Stomach (tissue), 9 donors: ENCODE data around the gene SSH2. TPM values are rescaled to one million over a fixed set of nuclear protein-coding genes. Genes with fewer than 3 reads are reported as not detected.
A peak's percentile ranks its signal among the peaks of the same experiment; 100 is the strongest.

Experiments used
- DNase-seq, 2 donors: peaks; one replicate each; pipeline versions ENCODE4 v3.0.0 to v3.0.0-alpha.2; 2013 to 2019
- H3K27ac ChIP-seq, 5 donors: fragments of 200-600 bp in 4 of 5; sonication (generic) in 4 of 5; one replicate each; pipeline ENCODE4 v1.5.1; 2013 to 2019; ENCODE audit warnings: mild to moderate bottlenecking in 1 of 5, moderate library complexity in 1 of 5
- H3K27me3 ChIP-seq, 3 donors: fragments of 200-600 bp; sonication (generic); one replicate each; pipeline ENCODE4 v1.5.1; 2017 to 2019; ENCODE audit warnings: mixed run types in 1 of 3
- H3K36me3 ChIP-seq, 4 donors: fragments of 200-600 bp; sonication (generic); 1 replicate in 3 of 4; 2 replicates in 1 of 4; pipeline ENCODE4 v1.5.1; 2016 to 2019
- H3K4me1 ChIP-seq, 4 donors: fragments of 200-600 bp; sonication (generic); one replicate each; pipeline ENCODE4 v1.5.1; 2016 to 2019
- H3K4me3 ChIP-seq, 4 donors: fragments of 200-600 bp; sonication (generic) in 3 of 4; one replicate each; pipeline ENCODE4 v1.5.1; 2016 to 2019; ENCODE audit warnings: mild to moderate bottlenecking in 1 of 4
- H3K9me3 ChIP-seq, 4 donors: fragments of 200-600 bp; sonication (generic); one replicate each; pipeline ENCODE4 v1.5.1; 2016 to 2019
- EP300 ChIP-seq: sonication (generic); formaldehyde crosslinking; IDR thresholded peaks from one replicate; pipeline ENCODE4 v1.6.1; 2017; ENCODE audit warnings: antibody characterized with exemption
- POLR2A ChIP-seq, 4 donors: fragments of 450-650 bp; IDR thresholded peaks; one replicate each; pipeline ENCODE4 v1.6.1; 2016; ENCODE audit warnings: antibody characterized with exemption in 4 of 4, control low read depth in 2 of 4, mild to moderate bottlenecking in 1 of 4, moderate library complexity in 1 of 4
- POLR2AphosphoS5 ChIP-seq, 3 donors: sonication (generic); formaldehyde crosslinking; IDR thresholded peaks; one replicate each; pipeline ENCODE4 v1.6.1; 2016; ENCODE audit warnings: antibody characterized with exemption in 3 of 3
- WGBS, 5 donors: extraction: QIAGEN DNeasy Blood & Tissue Kit in 3 of 5; methylation state at CpG; one replicate each; pipeline versions ENCODE4 v1.1.5 to v1.1.7; 2013 to 2018; 5-methylcytosine and 5-hydroxymethylcytosine counted together
- intact Hi-C: fragments of 100-400 bp; cut with DNase I; formaldehyde crosslinking; loops from one replicate; pipeline ENCODE4 v1.15.1; 2023; ENCODE audit warnings: low total_unique reads
- polyA plus RNA-seq, 3 donors: library from polyadenylated mRNA; stranded (reverse); fragments of 200-250 nt; gene quantifications; one replicate each; pipeline ENCODE4 v1.2.3, GENCODE V29; 2013
- total RNA-seq, 5 donors: library from RNA; depleted of rRNA; stranded (reverse); fragments of >200 nt; gene quantifications; one replicate each; pipeline versions ENCODE4 v1.1.0 to v1.2.3, GENCODE V29; 2014 to 2016
- TF ChIP-seq, protein P1 (sequence below), 7 experiments: fragments of 450-650 bp in 4 of 7; fragments of 200-600 bp in 3 of 7; sonication (generic) in 3 of 7; IDR thresholded peaks; one replicate each; pipeline ENCODE4 v1.5.1; 2016 to 2019; ENCODE audit warnings: antibody characterized with exemption in 7 of 7, control low read depth in 2 of 7, mild to moderate bottlenecking in 1 of 7
- donor health status: healthy with polysubstance abuse.
- donor health status: Bipolar disorder and iron deficiency.
- donor health status: healthy.

SSH2 gene
- total and polyA plus RNA-seq, 8 donors, result 7.8 to 44.9 (median 24.1) TPM

DNA sequence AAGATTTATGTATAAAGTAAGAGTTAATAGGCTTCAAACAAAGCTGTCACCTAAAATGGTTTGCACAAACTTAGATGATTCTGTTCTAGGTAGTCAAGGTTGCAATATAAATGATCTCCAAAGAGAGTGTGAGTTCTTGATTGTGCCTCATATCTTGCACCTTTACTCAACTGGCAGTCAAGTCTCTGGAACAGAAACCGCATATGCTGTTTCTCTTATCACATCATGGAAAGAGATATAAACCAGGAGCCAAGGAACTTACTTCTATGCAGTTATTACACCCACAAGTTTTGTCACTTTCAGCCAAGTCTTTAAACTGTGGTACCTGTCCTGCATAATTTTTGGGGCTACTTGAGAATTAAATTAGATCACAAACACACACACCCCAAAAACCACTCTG, 5.2 kb downstream of the SSH2 start:
- Histone ChIP-seq H3K4me1 (peaks cover 4 to 52% (median 21%) of the 10 kb centered on the region in 4 donors), H3K27me3 (no peaks in the 10 kb centered on the region), H3K4me3 (no peak overlapping the region), H3K9me3 (no peaks in the 10 kb centered on the region), H3K36me3 (no peaks in the 10 kb centered on the region), H3K27ac (no peak overlapping the region)
- TF ChIP-seq POLR2A (IDR thresholded peaks at IDR 0.05), result no peak
- TF ChIP-seq POLR2AphosphoS5 (IDR thresholded peaks at IDR 0.05), result peak in 1 of 3 donors; percentile 38
- TF ChIP-seq, protein P1, sequence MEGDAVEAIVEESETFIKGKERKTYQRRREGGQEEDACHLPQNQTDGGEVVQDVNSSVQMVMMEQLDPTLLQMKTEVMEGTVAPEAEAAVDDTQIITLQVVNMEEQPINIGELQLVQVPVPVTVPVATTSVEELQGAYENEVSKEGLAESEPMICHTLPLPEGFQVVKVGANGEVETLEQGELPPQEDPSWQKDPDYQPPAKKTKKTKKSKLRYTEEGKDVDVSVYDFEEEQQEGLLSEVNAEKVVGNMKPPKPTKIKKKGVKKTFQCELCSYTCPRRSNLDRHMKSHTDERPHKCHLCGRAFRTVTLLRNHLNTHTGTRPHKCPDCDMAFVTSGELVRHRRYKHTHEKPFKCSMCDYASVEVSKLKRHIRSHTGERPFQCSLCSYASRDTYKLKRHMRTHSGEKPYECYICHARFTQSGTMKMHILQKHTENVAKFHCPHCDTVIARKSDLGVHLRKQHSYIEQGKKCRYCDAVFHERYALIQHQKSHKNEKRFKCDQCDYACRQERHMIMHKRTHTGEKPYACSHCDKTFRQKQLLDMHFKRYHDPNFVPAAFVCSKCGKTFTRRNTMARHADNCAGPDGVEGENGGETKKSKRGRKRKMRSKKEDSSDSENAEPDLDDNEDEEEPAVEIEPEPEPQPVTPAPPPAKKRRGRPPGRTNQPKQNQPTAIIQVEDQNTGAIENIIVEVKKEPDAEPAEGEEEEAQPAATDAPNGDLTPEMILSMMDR (IDR thresholded peaks at IDR 0.05), result no peak
- no peak for TF ChIP-seq EP300
- WGBS, 5 donors, result 19 to 58% (median 48%) methylated on average over 1 of the region's 1 CpG
- DNase-seq, result no peak
- intact Hi-C loops, result no loop called here

DNA sequence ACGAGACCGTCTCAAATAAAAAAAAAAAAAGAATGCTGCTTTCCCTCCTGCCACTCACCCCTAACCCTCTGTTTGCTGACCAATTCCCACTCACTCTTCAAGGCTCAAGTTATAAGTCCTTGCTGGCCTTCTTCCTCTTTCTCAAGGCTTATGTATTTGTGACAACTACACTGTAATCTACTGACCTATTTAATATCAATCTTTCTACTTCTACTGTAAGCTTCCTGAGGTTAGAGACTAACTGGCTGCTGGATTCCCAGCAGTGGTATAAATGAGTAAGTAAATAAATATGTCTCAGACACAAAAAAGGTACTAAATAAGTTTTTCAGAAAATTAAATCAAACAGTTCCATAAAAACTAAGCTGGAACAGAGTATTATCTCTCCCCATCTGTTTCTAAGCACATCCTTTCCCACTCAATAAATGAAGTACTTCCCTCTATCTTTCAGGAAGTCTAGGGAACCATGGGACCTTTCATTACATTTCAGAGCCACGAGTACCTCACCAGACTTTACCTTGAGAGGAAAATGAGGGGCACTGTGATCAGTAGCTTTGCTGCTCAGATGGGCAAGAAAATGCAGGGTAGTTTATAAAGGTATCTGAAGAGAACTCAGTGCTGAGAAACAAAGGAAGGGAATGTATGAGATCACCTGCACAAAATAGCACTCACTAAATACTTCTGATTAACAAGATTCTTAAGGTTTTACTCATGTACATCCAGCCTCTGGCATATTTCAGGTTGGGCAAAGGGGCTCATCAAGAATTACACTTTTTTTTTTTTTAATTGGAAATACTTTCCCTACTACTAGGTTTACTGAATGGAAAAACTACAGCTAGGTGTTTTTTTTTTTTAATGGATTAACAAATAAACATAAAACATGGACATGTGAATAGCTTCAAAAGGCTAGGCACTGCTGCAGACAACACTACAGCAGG, 10.8 kb downstream of the SSH2 start:
- H3K27ac ChIP-seq, result no peak overlapping the region
- peaks cover 0 to under 1% (median under 1%) of the 10 kb centered on the region in 4 donors for H3K36me3 ChIP-seq
- WGBS, 5 donors, result 58 to 72% (median 68%) methylated on average over 3 of the region's 3 CpGs
- no peak overlapping the region for H3K4me3 ChIP-seq
- TF ChIP-seq EP300 (no peak), POLR2AphosphoS5 (IDR thresholded peaks at IDR 0.05) (no peak), POLR2A (IDR thresholded peaks at IDR 0.05) (no peak)
- TF ChIP-seq, protein P1 (IDR thresholded peaks at IDR 0.05), result no peak
- H3K4me1 ChIP-seq, result peaks cover 0 to 33% (median 8%) of the 10 kb centered on the region in 4 donors
- intact Hi-C loops, result no loop called here
- no peak for DNase-seq
- no peaks in the 10 kb centered on the region for H3K27me3 ChIP-seq
- H3K9me3 ChIP-seq, result no peaks in the 10 kb centered on the region

DNA sequence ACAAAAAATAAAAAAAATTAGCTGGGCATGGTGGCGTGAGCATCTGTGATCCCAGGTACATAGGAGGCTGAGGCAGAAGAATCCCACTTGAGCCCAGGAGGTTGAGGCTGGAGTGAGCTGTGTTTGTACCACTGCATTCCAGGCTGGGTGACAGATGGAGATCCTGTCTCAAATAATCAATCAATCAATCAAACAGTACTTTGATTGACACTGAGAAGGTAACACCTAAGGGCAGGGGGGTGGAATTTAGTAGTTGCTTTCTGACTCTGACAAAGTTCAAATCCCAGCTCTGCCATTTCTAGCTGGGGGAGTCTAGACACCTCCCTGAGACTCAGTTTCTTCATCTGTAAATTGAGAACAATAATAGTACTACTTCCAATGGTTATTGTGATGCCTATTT, 12.0 kb downstream of the SSH2 start:
- Histone ChIP-seq H3K4me1 (peaks cover 0 to 26% (median 8%) of the 10 kb centered on the region in 4 donors), H3K27me3 (no peaks in the 10 kb centered on the region), H3K36me3 (peaks cover 0 to 6% (median 1%) of the 10 kb centered on the region in 4 donors), H3K9me3 (no peaks in the 10 kb centered on the region), H3K27ac (no peak overlapping the region), H3K4me3 (no peak overlapping the region)
- DNase-seq, result no peak
- intact Hi-C loops, result no loop called here
- no peak for TF ChIP-seq POLR2A (IDR thresholded peaks at IDR 0.05)
- TF ChIP-seq EP300, result no peak
- no peak for TF ChIP-seq POLR2AphosphoS5 (IDR thresholded peaks at IDR 0.05)
- TF ChIP-seq, protein P1 (IDR thresholded peaks at IDR 0.05), result no peak
- 88 to 100% (median 96%) methylated on average over 1 of the region's 1 CpG for WGBS, 5 donors

DNA sequence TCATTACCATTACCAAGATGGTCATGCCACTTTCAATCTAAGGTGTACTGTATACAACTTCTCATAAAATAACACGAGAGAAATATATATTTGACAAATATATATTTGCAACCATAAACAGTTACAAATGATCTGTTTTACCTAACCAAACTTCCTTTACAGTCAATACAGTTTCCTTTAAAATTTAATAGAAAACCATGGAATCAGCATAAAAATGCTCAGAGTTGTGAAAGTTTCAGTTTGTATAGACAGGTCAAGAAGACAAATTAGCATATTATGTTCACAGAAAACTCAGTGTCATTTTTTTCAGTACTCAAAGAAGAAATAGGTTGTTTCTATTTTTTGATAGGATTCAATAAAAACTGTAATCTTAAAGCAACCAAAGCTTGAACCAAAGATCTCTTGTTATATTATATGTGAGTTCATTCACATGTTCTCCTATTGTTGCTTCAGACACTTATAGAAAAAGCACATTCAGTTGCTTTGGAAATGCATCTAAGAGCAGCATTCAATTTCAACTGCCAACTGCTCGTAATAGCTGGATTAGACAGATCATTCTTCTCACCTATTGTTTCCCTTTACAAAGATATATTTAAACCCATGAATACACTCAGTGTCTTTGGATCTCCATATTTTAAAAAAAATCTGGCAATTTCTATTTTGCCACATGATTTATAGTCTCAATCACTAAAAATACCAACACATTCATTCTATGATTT, 15.1 kb downstream of the SSH2 start:
- Histone ChIP-seq H3K9me3 (no peaks in the 10 kb centered on the region), H3K36me3 (peaks cover 0 to 6% (median 1%) of the 10 kb centered on the region in 4 donors), H3K4me3 (no peak overlapping the region), H3K27ac (no peak overlapping the region), H3K27me3 (no peaks in the 10 kb centered on the region), H3K4me1 (peaks cover 0 to 41% (median 18%) of the 10 kb centered on the region in 4 donors)
- no peak for DNase-seq
- WGBS, 5 donors, result 74 to 85% (median 83%) methylated on average over 2 of the region's 2 CpGs
- TF ChIP-seq POLR2AphosphoS5 (IDR thresholded peaks at IDR 0.05) (no peak), EP300 (no peak), POLR2A (IDR thresholded peaks at IDR 0.05) (no peak)
- TF ChIP-seq, protein P1 (IDR thresholded peaks at IDR 0.05), result no peak
- intact Hi-C loops, result no loop called here
